Kidney epithelial cell (primary cell): ENCODE data around the gene GRID2. TPM values are rescaled to one million over a fixed set of nuclear protein-coding genes. Genes with fewer than 3 reads are reported as not detected.

Experiments
- DNase-seq: peaks from one replicate; pipeline ENCODE4 v3.0.0-alpha.2; 2010; ENCODE audit warnings: low read depth
- H3K27me3 ChIP-seq: 2 replicates; pipeline ENCODE4 v1.6.0; 2011; ENCODE audit warnings: low read length; ENCODE audit not compliant: control insufficient read depth, insufficient read depth
- H3K36me3 ChIP-seq: 2 replicates; pipeline ENCODE4 v1.5.1; 2011; ENCODE audit warnings: low read length; ENCODE audit not compliant: control insufficient read depth, insufficient read depth
- H3K4me3 ChIP-seq: 2 replicates; pipeline ENCODE4 v1.5.1; 2011; ENCODE audit warnings: low read depth, mild to moderate bottlenecking, control low read depth, low read length
- total RNA-seq: library from RNA; depleted of rRNA; stranded (reverse); fragments of >200 nt; gene quantifications from 2 replicates; pipeline ENCODE4 v1.2.3, GENCODE V29; 2015
- TF ChIP-seq, protein P1 (sequence below): IDR thresholded peaks from 2 replicates; pipeline ENCODE4 v1.5.1; 2011; ENCODE audit warnings: mild to moderate bottlenecking, moderate library complexity, low read length, control low read depth, inconsistent platforms; ENCODE audit not compliant: insufficient read depth, poor library complexity, severe bottlenecking

The GRID2 gene
- total RNA-seq, 1 donor from 2014 or later = not detected

DNA sequence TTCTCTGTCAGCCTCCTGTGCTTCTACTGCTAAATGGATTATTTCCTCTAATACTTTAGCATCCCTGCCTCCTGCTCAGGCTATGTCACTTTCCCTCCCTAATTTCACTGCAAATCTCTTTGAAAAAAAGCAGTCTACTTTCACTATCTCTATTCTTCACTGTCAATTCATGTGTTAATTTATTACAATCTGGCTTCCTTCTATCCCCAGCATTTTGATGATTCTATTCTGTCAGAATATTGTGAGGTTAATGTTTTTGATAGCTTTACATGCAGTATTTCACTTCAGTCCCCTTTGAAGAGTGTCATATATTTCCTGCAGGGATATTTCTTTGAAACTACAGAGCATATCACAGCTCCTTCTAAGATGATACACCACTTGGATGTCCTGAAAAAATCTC lies 203.2 kb downstream of the GRID2 start:
- DNase-seq = no peak
- Histone ChIP-seq H3K4me3 (no peak overlapping the region), H3K27me3 (no peaks in the 10 kb centered on the region), H3K36me3 (no peaks in the 10 kb centered on the region)
- TF ChIP-seq, protein P1, sequence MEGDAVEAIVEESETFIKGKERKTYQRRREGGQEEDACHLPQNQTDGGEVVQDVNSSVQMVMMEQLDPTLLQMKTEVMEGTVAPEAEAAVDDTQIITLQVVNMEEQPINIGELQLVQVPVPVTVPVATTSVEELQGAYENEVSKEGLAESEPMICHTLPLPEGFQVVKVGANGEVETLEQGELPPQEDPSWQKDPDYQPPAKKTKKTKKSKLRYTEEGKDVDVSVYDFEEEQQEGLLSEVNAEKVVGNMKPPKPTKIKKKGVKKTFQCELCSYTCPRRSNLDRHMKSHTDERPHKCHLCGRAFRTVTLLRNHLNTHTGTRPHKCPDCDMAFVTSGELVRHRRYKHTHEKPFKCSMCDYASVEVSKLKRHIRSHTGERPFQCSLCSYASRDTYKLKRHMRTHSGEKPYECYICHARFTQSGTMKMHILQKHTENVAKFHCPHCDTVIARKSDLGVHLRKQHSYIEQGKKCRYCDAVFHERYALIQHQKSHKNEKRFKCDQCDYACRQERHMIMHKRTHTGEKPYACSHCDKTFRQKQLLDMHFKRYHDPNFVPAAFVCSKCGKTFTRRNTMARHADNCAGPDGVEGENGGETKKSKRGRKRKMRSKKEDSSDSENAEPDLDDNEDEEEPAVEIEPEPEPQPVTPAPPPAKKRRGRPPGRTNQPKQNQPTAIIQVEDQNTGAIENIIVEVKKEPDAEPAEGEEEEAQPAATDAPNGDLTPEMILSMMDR = no peak

DNA sequence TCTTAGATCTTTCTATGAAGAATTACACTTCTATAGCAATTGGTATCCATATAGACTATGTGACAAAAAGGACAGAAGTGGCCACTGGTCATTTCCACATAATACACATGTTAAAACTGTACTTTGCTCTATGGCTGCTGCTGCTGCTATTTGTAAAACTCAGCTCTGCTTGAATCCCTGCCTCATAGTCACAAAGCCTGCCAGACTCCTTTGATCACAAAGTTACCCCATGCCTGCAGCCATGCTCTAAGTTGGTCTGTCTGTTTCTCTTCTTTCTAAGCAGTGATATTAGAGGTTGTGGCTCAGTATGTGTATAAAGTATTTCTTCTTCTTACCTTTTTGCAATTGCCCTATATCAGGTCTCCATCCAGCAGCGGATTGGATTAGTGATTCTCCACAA lies 210.9 kb downstream of the GRID2 start:
- Histone ChIP-seq H3K4me3 (no peak overlapping the region), H3K27me3 (no peaks in the 10 kb centered on the region), H3K36me3 (no peaks in the 10 kb centered on the region)
- TF ChIP-seq, protein P1 = no peak
- no peak for DNase-seq

DNA sequence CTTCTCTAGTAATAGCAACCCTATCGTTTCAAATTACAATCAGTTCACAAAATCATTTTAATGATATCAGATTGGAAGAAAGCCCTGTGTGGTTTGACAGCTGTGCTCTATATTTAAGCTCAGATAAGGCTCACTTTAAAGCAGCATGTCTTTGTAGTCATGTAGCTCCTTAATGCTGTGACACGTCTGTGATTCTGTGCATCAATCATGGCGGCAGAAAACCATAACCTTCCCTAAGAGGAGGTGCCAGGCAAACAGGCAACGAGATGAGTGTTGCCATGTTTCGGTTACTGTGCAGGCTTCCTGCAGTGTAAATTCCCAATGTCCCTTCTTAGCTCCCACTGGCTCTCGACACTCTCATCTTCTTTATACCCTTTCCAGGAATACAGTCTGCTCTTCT lies 212.7 kb downstream of the GRID2 start:
- no peak for DNase-seq
- no peaks in the 10 kb centered on the region for H3K36me3 ChIP-seq
- TF ChIP-seq, protein P1 = no peak
- no peaks in the 10 kb centered on the region for H3K27me3 ChIP-seq
- no peak overlapping the region for H3K4me3 ChIP-seq

DNA sequence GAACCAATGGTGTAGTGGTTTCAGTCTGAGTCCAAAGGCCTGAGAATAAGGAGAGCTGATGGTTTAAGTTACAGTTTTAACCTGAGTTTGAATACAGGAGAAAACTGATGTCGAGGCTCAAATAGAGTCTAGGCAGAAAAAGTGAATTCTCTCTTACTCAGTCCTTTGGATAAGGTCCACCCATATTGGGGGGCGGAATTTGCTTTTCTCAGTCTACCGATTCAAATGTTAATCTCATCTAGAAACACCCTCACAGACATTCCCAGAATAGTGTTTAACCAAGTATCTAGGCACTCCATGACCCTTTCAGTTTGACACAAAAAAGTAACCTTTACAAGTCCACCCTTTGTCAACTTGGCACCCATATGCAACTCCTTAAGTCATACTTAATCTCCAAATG lies 216.0 kb downstream of the GRID2 start:
- no peak for DNase-seq
- Histone ChIP-seq H3K27me3 (no peaks in the 10 kb centered on the region), H3K36me3 (no peaks in the 10 kb centered on the region), H3K4me3 (no peak overlapping the region)
- TF ChIP-seq, protein P1 = no peak

DNA sequence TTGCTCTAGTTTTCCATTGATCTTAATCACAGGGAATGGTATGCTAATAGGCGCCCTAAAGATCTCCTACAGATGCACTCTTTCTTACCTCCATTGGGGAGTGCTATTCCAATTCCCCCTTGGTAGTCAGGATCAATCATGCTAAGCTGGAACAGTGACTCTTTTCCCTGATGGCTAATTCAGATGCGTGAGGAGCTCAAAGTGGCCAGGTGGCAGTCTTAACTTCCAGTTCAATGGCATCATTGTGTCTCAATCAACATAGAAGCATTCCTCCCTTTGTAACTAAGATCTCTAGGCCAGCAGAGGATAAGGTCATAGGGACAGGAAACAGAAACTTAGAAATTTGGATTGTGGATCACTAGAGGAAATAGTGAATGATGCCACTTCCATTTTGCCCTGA lies 216.8 kb downstream of the GRID2 start:
- Histone ChIP-seq H3K4me3 (no peak overlapping the region), H3K27me3 (no peaks in the 10 kb centered on the region), H3K36me3 (no peaks in the 10 kb centered on the region)
- TF ChIP-seq, protein P1 = no peak
- no peak for DNase-seq

- TF ChIP-seq, protein P1 = no peak
- DNase-seq = no peak
- no peaks in the 10 kb centered on the region for H3K27me3 ChIP-seq
- no peak overlapping the region for H3K4me3 ChIP-seq
- no peaks in the 10 kb centered on the region for H3K36me3 ChIP-seq
These were observed 218.2 kb downstream of the GRID2 start for GRCh38 chr4:92521941-92522340.
